Measurements from ENCODE around the gene CRIM1.

GRCh38 chr2:36497570-36498163 lies 142.1 kb downstream of the CRIM1 start:
- TF ChIP-seq EZH2 (IDR thresholded peaks at IDR 0.05; ENCODE audit: insufficient read depth, poor library complexity, severe bottlenecking) (no peak), EZH2phosphoT487 (IDR thresholded peaks at IDR 0.05; ENCODE audit: insufficient read depth, low read depth) (no peak)

All from GM23248 (cell line).